Stimulated activated naive CD8-positive, alpha-beta T cell treated with anti-CD3 and anti-CD28 coated beads, Interleukin-15, Interleukin-2, amounts not matched to agents 100 ng/mL and 50 ng/mL, for 24 hours (primary cell): Measurements from ENCODE around the gene C6orf136.
A peak's percentile ranks its signal among the peaks of the same experiment; 100 is the strongest.
"Not testable (repeated sequence)": the region's sequence is repeated elsewhere in the genome, so short reads cannot be mapped to it uniquely, and the experiment has no call there.

Source experiments
- H3K27ac Mint-ChIP-seq: one replicate; pipeline ENCODE4 v1.8.0; 2021; ENCODE audit warnings: mild to moderate bottlenecking, mixed read lengths
- H3K27me3 Mint-ChIP-seq: one replicate; pipeline ENCODE4 v1.8.0; 2021; ENCODE audit warnings: mixed read lengths
- H3K36me3 Mint-ChIP-seq: one replicate; pipeline ENCODE4 v1.8.0; 2021; ENCODE audit warnings: low read depth, mixed read lengths
- H3K4me1 Mint-ChIP-seq: one replicate; pipeline ENCODE4 v1.8.0; 2021; ENCODE audit warnings: low read depth, mixed read lengths
- H3K4me3 Mint-ChIP-seq: one replicate; pipeline ENCODE4 v1.8.0; 2021; ENCODE audit warnings: mild to moderate bottlenecking, mixed read lengths
- H3K9me3 Mint-ChIP-seq: one replicate; pipeline ENCODE4 v1.8.0; 2021; ENCODE audit warnings: mixed read lengths

C6orf136 gene, protein sequence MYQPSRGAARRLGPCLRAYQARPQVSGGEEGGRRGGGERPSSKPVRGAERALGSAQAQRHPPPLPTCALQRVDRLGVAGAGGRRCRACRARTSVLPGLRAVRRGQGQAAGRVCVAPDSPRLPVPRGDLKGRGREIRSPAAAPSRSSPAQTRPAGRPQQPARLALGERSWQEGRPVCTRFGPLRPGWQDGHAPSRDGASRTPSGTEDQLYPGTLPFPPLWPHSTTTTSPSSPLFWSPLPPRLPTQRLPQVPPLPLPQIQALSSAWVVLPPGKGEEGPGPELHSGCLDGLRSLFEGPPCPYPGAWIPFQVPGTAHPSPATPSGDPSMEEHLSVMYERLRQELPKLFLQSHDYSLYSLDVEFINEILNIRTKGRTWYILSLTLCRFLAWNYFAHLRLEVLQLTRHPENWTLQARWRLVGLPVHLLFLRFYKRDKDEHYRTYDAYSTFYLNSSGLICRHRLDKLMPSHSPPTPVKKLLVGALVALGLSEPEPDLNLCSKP

DNA sequence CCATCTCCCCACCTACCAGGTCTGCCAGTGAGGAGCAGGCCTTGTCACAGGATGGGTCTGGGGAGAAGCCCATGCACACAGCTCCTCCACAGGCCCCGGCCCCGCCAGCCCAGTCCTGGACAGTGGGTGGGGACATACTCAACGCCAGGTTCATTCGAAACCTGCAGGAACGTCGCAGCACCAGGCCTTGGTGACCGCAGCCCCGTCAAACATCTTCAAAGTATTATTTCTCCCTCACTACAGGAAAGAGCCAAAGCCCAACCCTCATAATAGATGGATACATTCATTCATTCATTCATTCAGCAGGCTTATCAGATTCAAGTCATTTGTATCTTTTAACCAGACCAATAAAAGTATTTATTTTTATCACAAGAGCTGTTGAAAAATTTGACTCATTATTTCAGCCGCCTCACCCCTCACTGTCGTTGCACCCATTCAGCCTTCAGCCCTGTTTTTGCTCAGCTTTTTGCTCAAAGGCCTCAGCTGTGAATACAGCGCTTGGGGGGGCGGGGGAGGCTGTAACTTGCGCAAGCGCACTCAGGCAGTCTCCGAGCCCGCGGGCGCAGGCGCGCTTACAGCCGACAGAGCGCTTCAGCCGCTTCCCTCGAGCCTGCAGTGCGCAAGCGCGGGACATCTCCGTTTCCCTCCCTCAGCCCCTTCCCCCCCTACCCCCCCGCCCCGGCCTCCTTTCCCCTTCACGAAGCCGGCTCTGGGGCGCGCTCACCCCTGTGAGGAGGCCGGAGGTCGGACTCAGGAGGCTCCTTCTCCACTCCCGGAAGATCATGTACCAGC, at the start of gene C6orf136:
Gene C6orf136, plus strand, starts transcription at position 684 of the 792 bp plus-strand sequence. Its CDS starts 99 bp downstream, at position 783.
- no peaks in the 10 kb centered on the region for H3K9me3 Mint-ChIP-seq
- H3K4me3 Mint-ChIP-seq: peak within 1 kb of the TSS; percentile 91
- peaks cover 43% of the 10 kb centered on the region for H3K36me3 Mint-ChIP-seq
- peaks cover 32% of the 10 kb centered on the region for H3K4me1 Mint-ChIP-seq
- peak within 1 kb of the TSS; percentile 88 for H3K27ac Mint-ChIP-seq
- no peaks in the 10 kb centered on the region for H3K27me3 Mint-ChIP-seq

DNA sequence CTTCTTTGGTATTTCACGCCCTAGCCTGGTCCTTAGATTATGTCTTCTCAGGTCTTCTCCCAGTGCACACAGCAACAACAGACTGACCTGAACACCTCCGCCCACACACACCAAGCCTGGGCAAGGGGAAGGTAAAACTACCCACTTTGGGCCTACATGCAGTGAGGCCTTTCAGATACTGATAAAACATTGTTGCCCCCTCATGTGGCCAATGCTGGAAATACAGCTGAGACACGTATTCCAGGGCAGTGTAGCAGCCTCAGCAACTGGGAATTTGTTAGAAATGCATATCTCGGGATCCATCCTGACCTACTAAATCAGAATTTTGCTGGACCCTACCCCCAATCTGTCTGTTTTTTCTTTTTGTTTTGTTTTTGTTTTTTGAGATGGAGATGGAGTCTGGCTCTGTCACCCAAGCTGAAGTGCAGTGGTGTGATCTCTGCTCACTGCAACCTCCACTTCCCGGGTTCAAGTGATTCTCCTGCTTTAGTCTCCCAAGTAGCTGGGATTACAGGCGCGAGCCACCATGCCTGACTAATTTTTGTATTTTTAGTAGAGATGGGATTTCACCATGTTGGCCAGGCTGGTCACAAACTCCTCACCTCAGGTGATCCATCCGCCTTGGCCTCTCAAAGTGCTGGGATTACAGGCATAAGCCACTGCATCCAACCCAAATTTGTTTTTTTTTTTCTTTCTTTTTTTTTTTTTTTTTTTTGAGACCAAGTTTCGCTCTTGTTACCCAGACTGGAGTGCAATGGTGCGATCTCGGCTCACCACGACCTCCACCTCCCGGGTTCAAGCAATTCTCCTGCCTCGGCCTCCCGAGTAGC, 49.4 kb upstream of the C6orf136 start:
- peak overlapping the region; percentile 1 for H3K27ac Mint-ChIP-seq
- H3K9me3 Mint-ChIP-seq, H3K27me3 Mint-ChIP-seq, H3K4me3 Mint-ChIP-seq: not testable (repeated sequence)
- H3K4me1 Mint-ChIP-seq: peaks cover 14% of the 10 kb centered on the region
- H3K36me3 Mint-ChIP-seq: peaks cover 54% of the 10 kb centered on the region

DNA sequence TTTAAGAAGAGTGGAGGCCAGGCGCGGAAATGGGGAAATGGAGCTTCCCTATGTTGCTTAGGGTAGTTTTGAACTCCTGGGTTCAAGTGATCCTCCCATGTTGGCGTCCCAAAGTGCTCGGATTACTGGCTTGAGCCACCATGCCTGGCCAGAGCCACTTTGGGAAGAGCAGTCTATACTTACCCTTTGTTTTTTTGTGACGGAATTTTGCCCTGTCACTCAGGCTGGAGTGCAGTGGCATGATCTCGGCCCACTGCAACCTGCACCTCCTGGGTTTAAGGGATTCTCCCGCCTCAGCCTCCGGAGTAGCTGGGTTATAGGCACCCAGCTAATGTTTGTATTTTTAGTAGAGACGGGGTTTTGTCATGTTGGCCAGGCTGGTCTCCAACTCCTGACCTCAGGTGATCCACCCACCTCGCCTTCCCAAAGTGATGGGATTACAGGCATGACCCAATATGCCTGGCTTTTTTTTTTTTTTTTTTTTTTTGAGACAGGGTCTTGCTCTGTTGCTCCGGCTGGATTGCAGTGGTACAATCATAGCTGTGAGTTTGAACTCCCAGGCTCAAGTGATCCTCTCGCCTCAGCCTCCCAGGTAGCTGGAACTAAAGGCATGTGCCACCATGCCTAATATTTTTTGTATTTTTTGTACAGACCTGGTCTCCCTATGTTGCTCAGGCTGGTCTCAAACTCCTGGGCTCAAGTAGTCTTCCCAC, 47.9 kb upstream of the C6orf136 start:
- H3K27me3 Mint-ChIP-seq: no peaks in the 10 kb centered on the region
- peak overlapping the region; percentile 36 for H3K27ac Mint-ChIP-seq
- H3K4me3 Mint-ChIP-seq: no peak overlapping the region
- peaks cover 26% of the 10 kb centered on the region for H3K4me1 Mint-ChIP-seq
- peaks cover 64% of the 10 kb centered on the region for H3K36me3 Mint-ChIP-seq
- no peaks in the 10 kb centered on the region for H3K9me3 Mint-ChIP-seq

DNA sequence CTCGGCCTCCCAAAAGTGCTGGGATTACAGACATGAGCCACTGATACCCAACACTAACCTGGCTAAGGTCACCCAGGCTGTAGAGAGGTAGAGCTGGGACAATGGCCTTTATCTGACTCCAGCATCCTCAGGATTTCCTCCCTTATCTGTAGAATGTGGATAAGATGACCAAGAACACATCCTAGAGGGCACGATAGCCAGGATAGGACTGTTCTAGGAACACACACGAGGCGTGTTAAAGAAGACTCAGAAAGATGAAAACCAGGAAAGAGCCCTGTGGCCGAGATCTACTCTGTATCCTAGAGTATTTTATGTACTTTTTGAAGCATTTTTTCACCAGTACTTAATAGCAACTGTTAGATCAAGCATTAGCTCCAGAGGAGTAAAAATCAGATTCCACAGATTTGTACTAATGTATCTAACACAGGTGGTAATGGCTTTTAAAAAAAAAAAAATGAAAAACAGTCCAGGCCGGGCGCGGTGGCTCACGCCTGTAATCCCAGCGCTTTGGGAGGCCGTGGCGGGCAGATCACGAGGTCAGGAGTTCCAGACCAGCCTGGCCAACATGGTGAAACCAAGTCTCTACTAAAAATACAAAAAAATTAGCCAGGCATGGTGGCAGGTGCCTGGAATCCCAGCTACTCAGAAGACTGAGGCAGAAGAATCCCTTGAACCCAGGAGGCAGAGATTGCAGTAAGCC, 47.2 kb upstream of the C6orf136 start:
- H3K36me3 Mint-ChIP-seq: peaks cover 64% of the 10 kb centered on the region
- peaks cover 26% of the 10 kb centered on the region for H3K4me1 Mint-ChIP-seq
- H3K9me3 Mint-ChIP-seq: no peaks in the 10 kb centered on the region
- H3K4me3 Mint-ChIP-seq: no peak overlapping the region
- no peaks in the 10 kb centered on the region for H3K27me3 Mint-ChIP-seq
- peak overlapping the region; percentile 2 for H3K27ac Mint-ChIP-seq

DNA sequence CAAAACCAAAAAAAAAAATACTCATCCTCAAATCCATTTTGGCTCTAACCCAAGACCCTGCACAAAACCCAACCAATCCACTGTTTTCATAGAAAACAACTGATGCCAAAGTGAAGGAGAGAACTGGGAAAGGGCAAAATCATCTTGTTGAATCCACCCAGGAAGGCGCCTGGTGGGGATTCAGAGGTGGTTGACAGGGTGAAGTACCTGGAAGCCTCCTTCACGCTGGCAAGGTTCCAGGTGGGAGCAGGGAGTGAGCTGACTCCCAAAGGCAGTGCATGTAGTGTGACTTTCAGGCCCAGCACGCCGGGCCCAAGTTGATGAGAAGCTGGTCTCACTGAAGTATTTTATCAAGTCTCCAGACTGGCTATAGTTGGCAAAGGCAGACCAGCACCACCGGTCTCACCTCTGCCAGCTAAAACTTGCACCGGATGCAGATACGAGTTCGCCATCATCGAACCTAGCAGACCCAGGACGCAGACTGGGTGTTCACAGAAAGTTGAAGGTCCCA, 46.4 kb upstream of the C6orf136 start:
- Mint-ChIP-seq H3K36me3 (peaks cover 66% of the 10 kb centered on the region), H3K27me3 (no peaks in the 10 kb centered on the region), H3K4me1 (peaks cover 26% of the 10 kb centered on the region), H3K27ac (peak overlapping the region; percentile 1), H3K9me3 (no peaks in the 10 kb centered on the region), H3K4me3 (no peak overlapping the region)

DNA sequence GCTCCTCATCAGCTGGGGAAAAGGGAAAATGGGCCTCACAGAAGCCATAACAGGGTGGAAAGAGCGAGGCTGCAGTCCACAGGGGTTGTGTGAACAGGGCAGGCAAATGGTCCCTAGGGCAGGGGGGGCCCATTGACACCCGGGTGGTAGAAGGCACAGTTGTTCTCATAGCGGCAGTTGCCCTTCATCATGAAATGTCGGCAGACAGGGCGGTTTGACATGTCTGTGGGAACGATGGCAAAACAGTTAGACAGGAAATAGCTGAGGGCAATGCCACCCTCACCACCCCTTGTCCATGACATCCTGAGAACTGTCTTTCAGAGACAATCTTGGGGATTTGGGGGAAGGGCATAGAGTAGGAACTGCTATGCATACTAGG, 45.5 kb upstream of the C6orf136 start:
- Mint-ChIP-seq H3K27ac (peak overlapping the region; percentile 26), H3K9me3 (no peaks in the 10 kb centered on the region), H3K4me3 (no peak overlapping the region), H3K36me3 (peaks cover 74% of the 10 kb centered on the region), H3K27me3 (no peaks in the 10 kb centered on the region), H3K4me1 (peaks cover 33% of the 10 kb centered on the region)

DNA sequence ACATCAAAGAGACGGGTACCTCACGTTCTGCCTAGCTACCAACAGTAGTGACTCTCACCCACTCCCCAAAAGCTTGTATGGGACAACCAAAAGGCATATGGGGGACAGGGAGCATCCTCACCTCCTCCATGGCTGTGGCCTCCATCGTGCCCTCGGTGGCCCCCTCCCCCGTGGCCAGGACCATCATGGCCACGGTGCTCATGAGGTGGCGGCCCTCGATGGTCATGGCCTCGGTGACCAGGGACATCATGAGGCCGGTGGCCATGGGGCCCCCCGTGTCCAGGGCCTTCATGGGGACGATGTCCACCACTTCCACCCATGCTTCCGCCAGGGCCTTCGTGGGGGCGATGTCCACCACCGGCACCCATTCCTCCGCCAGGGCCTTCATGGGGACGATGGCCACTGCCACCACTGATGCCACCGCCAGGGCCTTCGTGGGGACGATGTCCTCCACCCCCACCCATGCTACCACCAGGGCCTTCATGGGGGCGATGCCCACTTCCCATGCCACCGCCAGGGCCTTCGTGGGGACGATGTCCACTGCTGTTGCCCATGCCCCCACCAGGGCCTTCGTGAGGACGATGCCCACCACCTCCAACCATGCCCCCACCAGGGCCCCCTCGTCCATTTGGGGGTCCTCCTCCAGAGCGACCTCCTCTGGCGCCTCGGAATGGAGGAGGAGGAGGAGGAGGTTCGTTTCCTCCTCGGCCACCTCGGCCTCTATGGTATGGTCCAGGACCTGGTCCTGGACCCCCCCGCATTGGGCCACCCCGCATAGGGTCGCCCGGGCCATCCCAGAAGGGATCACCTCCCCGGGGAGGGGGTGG, 44.9 kb upstream of the C6orf136 start:
- no peak overlapping the region for H3K4me3 Mint-ChIP-seq
- H3K27ac Mint-ChIP-seq: peak overlapping the region; percentile 26

DNA sequence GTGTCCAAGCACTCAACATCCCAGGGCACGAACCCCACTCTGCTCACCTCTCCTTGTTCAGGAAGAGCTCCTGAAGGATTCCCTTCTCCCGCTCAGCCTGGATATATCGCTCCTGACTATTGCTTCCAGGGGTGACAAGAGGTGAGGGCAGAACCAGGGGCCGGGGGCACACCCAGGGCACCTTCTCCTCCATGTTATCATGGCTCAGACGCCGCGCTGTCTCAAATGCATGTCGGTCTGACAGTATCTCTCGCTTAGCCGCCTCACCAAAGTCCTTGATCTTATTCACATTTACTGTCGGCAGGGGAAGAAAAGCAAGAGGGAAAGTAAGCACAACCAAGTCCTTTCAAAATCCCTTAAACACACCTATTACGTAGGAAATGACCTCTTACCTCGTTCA, 43.0 kb upstream of the C6orf136 start:
- Mint-ChIP-seq H3K4me1 (peaks cover 40% of the 10 kb centered on the region), H3K36me3 (peaks cover 83% of the 10 kb centered on the region), H3K27me3 (no peaks in the 10 kb centered on the region), H3K9me3 (no peaks in the 10 kb centered on the region), H3K27ac (peak overlapping the region; percentile 23), H3K4me3 (no peak overlapping the region)

More for the DNA sequence above, 44.9 kb upstream of the C6orf136 start:
- H3K36me3 Mint-ChIP-seq: peaks cover 76% of the 10 kb centered on the region
- no peaks in the 10 kb centered on the region for H3K27me3 Mint-ChIP-seq
- H3K9me3 Mint-ChIP-seq: no peaks in the 10 kb centered on the region
- H3K4me1 Mint-ChIP-seq: peaks cover 31% of the 10 kb centered on the region

DNA sequence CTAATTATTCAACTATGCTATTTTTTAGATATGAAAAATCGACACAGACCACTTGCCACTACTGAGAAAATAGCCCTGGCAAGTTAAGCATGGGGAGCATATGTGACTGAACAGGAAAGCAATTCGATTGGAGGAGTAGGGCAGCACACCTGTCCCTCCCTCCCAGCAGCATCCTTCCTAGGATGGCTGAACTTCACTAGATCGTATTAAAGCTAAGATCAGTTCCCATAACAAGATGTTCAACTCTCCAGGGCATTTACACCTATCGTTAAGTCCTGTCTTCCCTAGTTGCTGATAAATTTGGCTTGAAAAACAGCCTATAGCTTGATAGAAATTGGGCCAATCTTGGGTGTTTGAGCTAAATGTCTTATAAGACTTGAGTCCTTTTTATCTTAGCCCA, 36.9 kb upstream of the C6orf136 start:
- Mint-ChIP-seq H3K4me1 (peaks cover 81% of the 10 kb centered on the region), H3K9me3 (no peaks in the 10 kb centered on the region), H3K4me3 (no peak overlapping the region), H3K27me3 (no peaks in the 10 kb centered on the region), H3K27ac (peak overlapping the region; percentile 22), H3K36me3 (peaks cover 95% of the 10 kb centered on the region)

DNA sequence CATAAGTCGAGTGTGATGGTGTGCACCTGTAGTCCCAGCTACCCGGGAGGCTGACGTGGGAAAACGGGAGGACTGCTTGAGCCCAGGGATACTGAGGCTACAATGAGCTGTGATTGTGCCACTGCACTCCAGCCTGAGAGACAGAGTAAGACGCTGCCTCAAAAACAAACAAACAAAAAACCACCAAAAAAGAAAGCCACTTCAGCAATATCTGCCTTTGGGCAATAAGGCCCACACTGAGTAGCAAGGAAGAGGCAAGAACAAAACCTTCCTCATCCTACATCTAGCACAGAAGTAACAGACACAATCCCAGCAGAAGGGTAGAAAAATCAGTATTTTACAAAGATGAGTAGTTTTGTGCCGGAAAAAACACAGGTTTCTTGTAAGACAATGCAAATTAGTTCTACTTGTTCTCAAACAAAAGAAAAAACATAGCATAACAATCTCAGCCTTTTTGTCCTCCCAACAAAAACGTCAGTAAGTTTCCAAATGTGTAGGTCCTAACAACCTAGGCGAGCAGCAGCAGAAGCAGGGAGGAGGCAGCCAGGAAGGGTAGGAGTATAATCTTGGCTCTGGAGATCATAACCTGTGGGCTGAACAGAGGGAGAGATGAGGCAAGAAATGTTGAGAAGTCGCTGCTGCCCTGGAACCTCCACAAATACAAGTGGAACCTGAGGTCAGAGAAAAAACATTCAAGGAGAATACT, 35.6 kb upstream of the C6orf136 start:
- no peaks in the 10 kb centered on the region for H3K27me3 Mint-ChIP-seq
- H3K36me3 Mint-ChIP-seq: peaks cover 95% of the 10 kb centered on the region
- H3K9me3 Mint-ChIP-seq: no peaks in the 10 kb centered on the region
- H3K4me3 Mint-ChIP-seq: no peak overlapping the region
- peaks cover 77% of the 10 kb centered on the region for H3K4me1 Mint-ChIP-seq
- peak overlapping the region; percentile 65 for H3K27ac Mint-ChIP-seq

DNA sequence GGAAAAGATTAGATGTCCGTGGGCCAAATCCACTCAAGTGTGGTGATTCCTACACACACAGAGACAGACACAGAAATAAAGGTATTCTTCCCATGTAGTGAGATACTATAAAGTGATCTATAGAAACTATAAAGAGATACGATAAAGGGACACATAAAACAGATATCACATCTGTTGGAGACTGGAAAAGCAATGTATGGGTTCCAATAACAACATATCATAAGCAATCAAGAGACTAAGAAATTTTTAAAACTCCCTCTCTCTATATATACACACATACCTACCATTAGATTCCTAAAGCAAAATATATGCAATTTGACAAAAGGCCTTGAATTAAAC, 35.1 kb upstream of the C6orf136 start:
- peaks cover 95% of the 10 kb centered on the region for H3K36me3 Mint-ChIP-seq
- H3K4me1 Mint-ChIP-seq: peaks cover 78% of the 10 kb centered on the region
- H3K4me3 Mint-ChIP-seq: no peak overlapping the region
- peak overlapping the region; percentile 67 for H3K27ac Mint-ChIP-seq
- H3K27me3 Mint-ChIP-seq: no peaks in the 10 kb centered on the region
- no peaks in the 10 kb centered on the region for H3K9me3 Mint-ChIP-seq

DNA sequence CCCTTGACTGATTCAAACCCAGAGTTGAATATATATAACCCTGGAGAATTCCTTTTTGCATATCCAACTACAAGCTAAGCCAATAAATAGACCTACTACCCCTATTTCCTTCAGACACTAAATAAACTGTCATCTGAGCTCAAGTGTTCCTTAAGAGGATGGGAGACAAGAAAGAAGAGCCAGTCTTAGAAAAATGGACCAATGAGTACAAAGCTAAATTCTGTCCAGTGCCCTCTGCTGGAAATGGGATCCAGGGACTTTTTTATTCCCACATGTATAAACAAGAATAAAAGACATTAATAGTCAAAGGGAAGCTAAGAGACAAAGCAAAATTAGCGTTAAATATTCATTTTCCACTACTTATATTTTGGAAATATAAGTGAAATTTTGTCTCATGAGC, 34.7 kb upstream of the C6orf136 start:
- Mint-ChIP-seq H3K27me3 (peaks cover 3% of the 10 kb centered on the region), H3K36me3 (peaks cover 97% of the 10 kb centered on the region), H3K27ac (peak overlapping the region; percentile 67), H3K9me3 (no peaks in the 10 kb centered on the region), H3K4me1 (peaks cover 82% of the 10 kb centered on the region), H3K4me3 (no peak overlapping the region)
